NCI-H510A treated with DMSO at 0.1 percent for 48 hours (cell line): ENCODE measurements around the gene LRRC18.

Source experiments
- DNase-seq: peaks from one replicate; lab custom pipeline; 2025; lab: John Stamatoyannopoulos, UW

Gene LRRC18

GRCh38 chr10:48880016-48880705, 59.5 kb downstream of the LRRC18 start:
- DNase-seq, result peak; percentile 20

GRCh38 chr10:48879451-48879850, 60.2 kb downstream of the LRRC18 start:
- DNase-seq, result no peak

GRCh38 chr10:48878091-48878490, 61.5 kb downstream of the LRRC18 start:
- no peak for DNase-seq

- DNase-seq, result no peak
These were observed 67.4 kb downstream of the LRRC18 start for GRCh38 chr10:48872234-48872633.
